Measurements from ENCODE around the gene MCU. TPM values are rescaled to one million over a fixed set of nuclear protein-coding genes. Genes with fewer than 3 reads are reported as not detected.

MCU gene
- total and polyA plus RNA-seq, 2 of the 8 experiments (the other 6 are each of a cell fraction or from before 2014, with no cell fraction given), result 51.6 to 62.2 TPM

DNA sequence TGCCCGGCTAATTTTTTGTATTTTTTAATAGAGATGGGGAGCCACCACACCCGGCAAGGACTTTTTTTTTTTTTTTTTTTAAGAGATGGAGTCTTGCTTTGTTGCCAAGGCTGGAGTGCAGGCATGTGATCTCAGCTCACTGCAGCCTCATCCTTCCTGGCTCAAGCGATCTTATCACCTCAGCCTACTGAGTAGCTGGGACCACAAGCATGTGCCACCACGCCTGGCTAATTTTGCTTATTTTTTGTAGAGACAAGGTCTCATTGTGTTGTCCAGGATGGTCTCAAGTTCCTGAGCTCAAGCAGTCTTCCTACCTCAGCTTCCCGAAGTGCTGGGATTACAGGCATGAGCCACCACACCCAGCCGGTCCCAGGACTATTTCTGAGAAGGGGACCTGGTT lies 9.3 kb upstream of the MCU start:
- no peak overlapping the region for H4K5ac ChIP-seq (ENCODE audit: insufficient read length, low read depth, low read length)
- H3K4me1 ChIP-seq (replicated peaks in 1 of 4; ENCODE audit: control insufficient read depth in 3 of 4, insufficient read depth in 4 of 4, low read length in 3 of 4), result no peaks in the 10 kb centered on the region
- H2AFZ ChIP-seq (ENCODE audit: low read length), result 0 out of 2 replicates have a peak overlapping the region, but pooled peaks have one; percentile 43
- no peak overlapping the region for H2AK5ac ChIP-seq (ENCODE audit: low read depth, low read length)
- H3K4me3 ChIP-seq (ENCODE audit: extremely low read depth in 1 of 4, insufficient read depth in 2 of 4, low read depth in 3 of 4, low read length in 4 of 4), result no peak overlapping the region
- no peak overlapping the region for H2BK15ac ChIP-seq (ENCODE audit: low read length)
- H3K56ac ChIP-seq (replicated peaks; ENCODE audit: insufficient read length, low read depth, low read length), result no peak overlapping the region
- no peaks in the 10 kb centered on the region for H3K79me2 ChIP-seq (ENCODE audit: control insufficient read depth in 1 of 2, insufficient read depth in 2 of 2, low read length in 2 of 2)
- no peaks in the 10 kb centered on the region for H3K27me3 ChIP-seq (replicated peaks in 1 of 4; ENCODE audit: control insufficient read depth in 3 of 4, extremely low read depth in 1 of 4, insufficient read depth in 3 of 4, low read length in 3 of 4)
- no peaks in the 10 kb centered on the region for H3K9me3 ChIP-seq (ENCODE audit: insufficient read depth in 2 of 2, low read depth in 1 of 2, low read length in 1 of 2)
- no peaks in the 10 kb centered on the region for H3K79me1 ChIP-seq (ENCODE audit: low read depth, low read length)
- H3K4me2 ChIP-seq (ENCODE audit: insufficient read depth in 1 of 2, low read depth in 2 of 2, low read length in 2 of 2), result no peak overlapping the region
- TF ChIP-seq SP4 (IDR thresholded peaks at IDR 0.05; ENCODE audit: low read length) (no peak), RAD21 (IDR thresholded peaks at IDR 0.05 in 1 of 2, conservative IDR thresholded peaks at IDR 0.05 in 1 of 2; ENCODE audit: low read depth in 2 of 2, low read length in 2 of 2) (no peak), NANOG (IDR thresholded peaks at IDR 0.05; ENCODE audit: insufficient read depth, low read depth, low read length, poor library complexity, severe bottlenecking) (no peak), ATF2 (IDR thresholded peaks at IDR 0.05; ENCODE audit: low read length) (no peak), POLR2AphosphoS5 (IDR thresholded peaks at IDR 0.05; ENCODE audit: low read depth, low read length) (no peak), CHD1 (IDR thresholded peaks at IDR 0.05; ENCODE audit: low read depth, low read length) (no peak), SRF (IDR thresholded peaks at IDR 0.05; ENCODE audit: low read depth, low read length) (no peak), KDM5A (IDR thresholded peaks at IDR 0.05; ENCODE audit: low read length) (no peak), JUN (IDR thresholded peaks at IDR 0.05; ENCODE audit: low read depth, low read length) (no peak)
- TF ChIP-seq, protein P1, sequence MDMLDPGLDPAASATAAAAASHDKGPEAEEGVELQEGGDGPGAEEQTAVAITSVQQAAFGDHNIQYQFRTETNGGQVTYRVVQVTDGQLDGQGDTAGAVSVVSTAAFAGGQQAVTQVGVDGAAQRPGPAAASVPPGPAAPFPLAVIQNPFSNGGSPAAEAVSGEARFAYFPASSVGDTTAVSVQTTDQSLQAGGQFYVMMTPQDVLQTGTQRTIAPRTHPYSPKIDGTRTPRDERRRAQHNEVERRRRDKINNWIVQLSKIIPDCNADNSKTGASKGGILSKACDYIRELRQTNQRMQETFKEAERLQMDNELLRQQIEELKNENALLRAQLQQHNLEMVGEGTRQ (IDR thresholded peaks at IDR 0.05; ENCODE audit: low read length), result no peak
- H3K23ac ChIP-seq (ENCODE audit: insufficient read length), result no peak overlapping the region
- no peak overlapping the region for H3K9ac ChIP-seq (replicated peaks in 1 of 4; ENCODE audit: extremely low read depth in 1 of 4, low read depth in 3 of 4, low read length in 3 of 4)
- H3K23me2 ChIP-seq (ENCODE audit: low read depth, low read length), result no peaks in the 10 kb centered on the region
- H2BK12ac ChIP-seq (ENCODE audit: low read depth, low read length), result no peak overlapping the region
- FAIRE-seq (no peak), DNase-seq (ENCODE audit: low read depth in 1 of 2, low spot score in 2 of 2) (peak in 1 of 2 experiments; percentile 30)
- no peak overlapping the region for H4K91ac ChIP-seq (replicated peaks; ENCODE audit: insufficient read length, low read length)
- no peak overlapping the region for H3K27ac ChIP-seq (ENCODE audit: low read depth, low read length)
- H3K18ac ChIP-seq (ENCODE audit: extremely low read depth, low read length), result no peak overlapping the region
- no peak overlapping the region for H2BK120ac ChIP-seq (replicated peaks; ENCODE audit: low read depth, low read length)
- H3K36me3 ChIP-seq (ENCODE audit: control insufficient read depth in 2 of 4, insufficient read depth in 4 of 4, low read length in 3 of 4), result no peaks in the 10 kb centered on the region
- H3K14ac ChIP-seq (ENCODE audit: insufficient read length), result no peak overlapping the region
- ChIA-PET POLR2A (ENCODE audit: partially characterized antibody) (interaction anchor here (0.6 to 2.6 kb wide), 3 partner anchors 9 to 147 kb away, joined by 3 to 14 read pairs (median 4); partner anchors contain the start of gene MCU), CTCF (ENCODE audit: partially characterized antibody) (interaction anchor here (1.4 kb wide), 1 partner anchor 318 kb away, joined by 5 read pairs; no protein-coding TSS in a partner anchor)
- H4K8ac ChIP-seq (ENCODE audit: extremely low read depth, insufficient read depth, low read length), result no peak overlapping the region
- no peaks in the 10 kb centered on the region for H4K20me1 ChIP-seq (replicated peaks in 1 of 2; ENCODE audit: control insufficient read depth in 1 of 2, insufficient read depth in 2 of 2, low read length in 2 of 2)
- no peak overlapping the region for H3K4ac ChIP-seq (replicated peaks; ENCODE audit: insufficient read length, low read depth, low read length)
- 83% methylated on average over 6 of the region's 6 CpGs; no CpG with 5 or more reads in 1 of the 2 experiments for WGBS, 2 experiments (ENCODE audit: extremely low coverage in 1 of 2, insufficient coverage in 1 of 2, insufficient read length in 1 of 2, insufficient replicate concordance in 2 of 2, low coverage in 1 of 2, low lambda C conversion rate in 2 of 2, missing lambda C conversion rate in 1 of 2)
- no peak overlapping the region for H2BK5ac ChIP-seq (ENCODE audit: low read depth, low read length)
- no peak overlapping the region for H2BK20ac ChIP-seq (ENCODE audit: low read length)
